ENCODE data around the gene TMEM11. TPM values are rescaled to one million over a fixed set of nuclear protein-coding genes. Genes with fewer than 3 reads are reported as not detected.

Gene TMEM11
- total and polyA plus RNA-seq, 2 experiments from 2014 or later: 29.4 to 66.5 TPM

- 0 out of 2 replicates have a peak, but pooled peaks cover 6% of the 10 kb centered on the region for H3K4me1 ChIP-seq (ENCODE audit: insufficient read depth)
- DNase-seq: no peak
- no peaks in the 10 kb centered on the region for H3K27me3 ChIP-seq (replicated peaks; ENCODE audit: insufficient read depth)
- no peaks in the 10 kb centered on the region for H3K9me2 ChIP-seq (ENCODE audit: insufficient read depth)
- H3K36me3 ChIP-seq (ENCODE audit: low read depth): no peaks in the 10 kb centered on the region
- H3K4me3 ChIP-seq: no peak overlapping the region
- no peaks in the 10 kb centered on the region for H4K20me1 ChIP-seq (ENCODE audit: insufficient read depth)
- in situ Hi-C loops (cut with MboI): no loop called here
- H3K9ac ChIP-seq: no peak overlapping the region
- H3K9me3 ChIP-seq (ENCODE audit: low read depth): no peaks in the 10 kb centered on the region
- WGBS, 2 experiments (ENCODE audit: low coverage in 1 of 2, low lambda C conversion rate in 2 of 2, missing lambda C conversion rate in 2 of 2): 93 to 96% methylated on average over 2 of the region's 2 CpGs
- H3F3A ChIP-seq (ENCODE audit: insufficient read depth): no peaks in the 10 kb centered on the region
- H3K27ac ChIP-seq: no peak overlapping the region
- H3K4me2 ChIP-seq (ENCODE audit: unreplicated experiment): no peak overlapping the region
- TF ChIP-seq EZH2 (IDR thresholded peaks at IDR 0.05; ENCODE audit: insufficient read depth, poor library complexity, severe bottlenecking) (no peak), EZH2phosphoT487 (IDR thresholded peaks at IDR 0.05; ENCODE audit: insufficient read depth, low read depth) (no peak)
- H3K79me2 ChIP-seq (ENCODE audit: insufficient read depth): peaks cover 18% of the 10 kb centered on the region
- no peak overlapping the region for H2AFZ ChIP-seq
Measured at GRCh38 chr17:21173543-21173942, 40.4 kb downstream of the TMEM11 start.

GRCh38 chr17:21172846-21173245, 41.1 kb downstream of the TMEM11 start:
- Histone ChIP-seq H2AFZ (no peak overlapping the region), H4K20me1 (ENCODE audit: insufficient read depth) (no peaks in the 10 kb centered on the region), H3K27me3 (replicated peaks; ENCODE audit: insufficient read depth) (no peaks in the 10 kb centered on the region), H3K4me1 (ENCODE audit: insufficient read depth) (peaks cover 13% of the 10 kb centered on the region; the same call in 1 of the 2 replicates), H3K4me2 (ENCODE audit: unreplicated experiment) (no peak overlapping the region), H3K36me3 (ENCODE audit: low read depth) (no peaks in the 10 kb centered on the region), H3K9ac (no peak overlapping the region), H3K9me2 (ENCODE audit: insufficient read depth) (no peaks in the 10 kb centered on the region), H3K79me2 (ENCODE audit: insufficient read depth) (peaks cover 25% of the 10 kb centered on the region), H3K27ac (no peak overlapping the region), H3F3A (ENCODE audit: insufficient read depth) (no peaks in the 10 kb centered on the region; the same call in 1 of the 2 replicates), H3K9me3 (ENCODE audit: low read depth) (no peaks in the 10 kb centered on the region), H3K4me3 (no peak overlapping the region)
- in situ Hi-C loops (cut with MboI): no loop called here
- DNase-seq: no peak
- WGBS, 2 experiments (ENCODE audit: low coverage in 1 of 2, low lambda C conversion rate in 2 of 2, missing lambda C conversion rate in 2 of 2): 92 to 94% methylated on average over 6 of the region's 6 CpGs
- TF ChIP-seq EZH2phosphoT487 (IDR thresholded peaks at IDR 0.05; ENCODE audit: insufficient read depth, low read depth): no peak
- TF ChIP-seq EZH2 (IDR thresholded peaks at IDR 0.05; ENCODE audit: insufficient read depth, poor library complexity, severe bottlenecking): no peak

GRCh38 chr17:21171970-21172510, 41.9 kb downstream of the TMEM11 start:
- H3K27me3 ChIP-seq (replicated peaks; ENCODE audit: insufficient read depth): no peaks in the 10 kb centered on the region
- 93% methylated on average over 14 to 17 of the region's 17 CpGs for WGBS, 2 experiments (ENCODE audit: low coverage in 1 of 2, low lambda C conversion rate in 2 of 2, missing lambda C conversion rate in 2 of 2)
- TF ChIP-seq EZH2 (IDR thresholded peaks at IDR 0.05; ENCODE audit: insufficient read depth, poor library complexity, severe bottlenecking) (no peak), EZH2phosphoT487 (IDR thresholded peaks at IDR 0.05; ENCODE audit: insufficient read depth, low read depth) (no peak)
- peaks cover 2% of the 10 kb centered on the region for H3F3A ChIP-seq (ENCODE audit: insufficient read depth)
- H2AFZ ChIP-seq: no peak overlapping the region
- H3K4me1 ChIP-seq (ENCODE audit: insufficient read depth): peaks cover 21% of the 10 kb centered on the region
- no peak overlapping the region for H3K4me3 ChIP-seq
- H3K4me2 ChIP-seq (ENCODE audit: unreplicated experiment): no peak overlapping the region
- in situ Hi-C loops (cut with MboI): no loop called here
- H3K27ac ChIP-seq: no peak overlapping the region
- H3K36me3 ChIP-seq (ENCODE audit: low read depth): no peaks in the 10 kb centered on the region
- H3K9ac ChIP-seq: no peak overlapping the region
- H3K9me2 ChIP-seq (ENCODE audit: insufficient read depth): no peaks in the 10 kb centered on the region
- no peaks in the 10 kb centered on the region for H3K9me3 ChIP-seq (ENCODE audit: low read depth)
- no peaks in the 10 kb centered on the region for H4K20me1 ChIP-seq (ENCODE audit: insufficient read depth)
- no peak for DNase-seq
- H3K79me2 ChIP-seq (ENCODE audit: insufficient read depth): peaks cover 25% of the 10 kb centered on the region

DNA sequence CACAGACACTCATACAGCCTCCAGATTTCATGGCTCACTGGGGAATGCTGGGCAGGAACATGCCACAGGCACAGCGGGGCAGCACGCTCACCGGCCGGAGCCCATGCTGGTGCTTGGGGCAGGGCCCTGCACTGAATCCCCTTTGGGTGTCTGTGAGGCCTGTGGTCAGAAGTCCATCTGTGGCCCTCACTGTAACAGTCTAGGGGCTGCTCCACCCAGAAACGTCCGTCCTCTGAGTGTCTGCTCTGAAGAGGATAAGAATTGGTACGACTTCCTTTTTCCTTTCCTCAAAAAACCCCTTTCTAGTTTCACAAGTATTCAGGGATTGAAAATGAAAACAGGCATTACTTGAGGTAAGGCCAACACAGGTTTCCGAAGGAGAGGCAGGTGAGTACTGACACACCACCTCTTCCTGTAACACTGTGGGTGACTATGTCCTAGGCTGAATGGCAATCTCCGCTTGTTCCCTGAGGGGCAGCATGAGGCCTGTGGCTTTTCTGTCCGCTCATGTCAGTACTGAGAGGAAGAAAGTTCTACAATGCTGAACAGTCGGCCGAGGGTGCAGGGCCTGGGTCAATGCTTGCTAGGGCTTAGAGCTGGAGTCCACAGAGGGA, 42.5 kb downstream of the TMEM11 start:
- no peaks in the 10 kb centered on the region for H3K27me3 ChIP-seq (replicated peaks; ENCODE audit: insufficient read depth)
- no peak overlapping the region for H3K9ac ChIP-seq
- peaks cover 27% of the 10 kb centered on the region for H3K4me1 ChIP-seq (ENCODE audit: insufficient read depth)
- no peaks in the 10 kb centered on the region for H3K36me3 ChIP-seq (ENCODE audit: low read depth)
- H3K4me3 ChIP-seq: no peak overlapping the region
- no peak overlapping the region for H3K27ac ChIP-seq
- no peak overlapping the region for H2AFZ ChIP-seq
- peaks cover 25% of the 10 kb centered on the region for H3K79me2 ChIP-seq (ENCODE audit: insufficient read depth)
- H3K9me2 ChIP-seq (ENCODE audit: insufficient read depth): no peaks in the 10 kb centered on the region
- no peaks in the 10 kb centered on the region for H3K9me3 ChIP-seq (ENCODE audit: low read depth)
- H4K20me1 ChIP-seq (ENCODE audit: insufficient read depth): no peaks in the 10 kb centered on the region
- no peak for TF ChIP-seq EZH2phosphoT487 (IDR thresholded peaks at IDR 0.05; ENCODE audit: insufficient read depth, low read depth)
- no peak for TF ChIP-seq EZH2 (IDR thresholded peaks at IDR 0.05; ENCODE audit: insufficient read depth, poor library complexity, severe bottlenecking)
- no peak for DNase-seq
- peaks cover 6% of the 10 kb centered on the region for H3F3A ChIP-seq (ENCODE audit: insufficient read depth)
- in situ Hi-C loops (cut with MboI): no loop called here
- WGBS, 2 experiments (ENCODE audit: low coverage in 1 of 2, low lambda C conversion rate in 2 of 2, missing lambda C conversion rate in 2 of 2): 96% methylated on average over 12 of the region's 12 CpGs
- H3K4me2 ChIP-seq (ENCODE audit: unreplicated experiment): no peak overlapping the region

Data from GM23248 (cell line).